K562 (cell line): ENCODE data around the gene NPY5R.

Experiments
- CHD1 ChIP-seq: fragments of 200-600 bp; sonication (generic); IDR thresholded peaks from one replicate; pipeline ENCODE4 v1.6.1; 2012; ENCODE audit warnings: mild to moderate bottlenecking, moderate library complexity, low read length, inconsistent platforms
- MXI1 ChIP-seq: IDR thresholded peaks from 2 replicates; pipeline ENCODE4 v1.6.1; 2011; ENCODE audit warnings: low read depth, mild to moderate bottlenecking, improper control_type of control experiment, low read length
- NFYB ChIP-seq: IDR thresholded peaks from 2 replicates; pipeline ENCODE4 v1.6.1; 2011; ENCODE audit warnings: mild to moderate bottlenecking, moderate library complexity; ENCODE audit not compliant: insufficient read length; ENCODE audit errors: extremely low read depth
- TRIM28 ChIP-seq: fragments of 450-650 bp; IDR thresholded peaks from 2 replicates; pipeline ENCODE4 v1.6.1; 2017

DNA sequence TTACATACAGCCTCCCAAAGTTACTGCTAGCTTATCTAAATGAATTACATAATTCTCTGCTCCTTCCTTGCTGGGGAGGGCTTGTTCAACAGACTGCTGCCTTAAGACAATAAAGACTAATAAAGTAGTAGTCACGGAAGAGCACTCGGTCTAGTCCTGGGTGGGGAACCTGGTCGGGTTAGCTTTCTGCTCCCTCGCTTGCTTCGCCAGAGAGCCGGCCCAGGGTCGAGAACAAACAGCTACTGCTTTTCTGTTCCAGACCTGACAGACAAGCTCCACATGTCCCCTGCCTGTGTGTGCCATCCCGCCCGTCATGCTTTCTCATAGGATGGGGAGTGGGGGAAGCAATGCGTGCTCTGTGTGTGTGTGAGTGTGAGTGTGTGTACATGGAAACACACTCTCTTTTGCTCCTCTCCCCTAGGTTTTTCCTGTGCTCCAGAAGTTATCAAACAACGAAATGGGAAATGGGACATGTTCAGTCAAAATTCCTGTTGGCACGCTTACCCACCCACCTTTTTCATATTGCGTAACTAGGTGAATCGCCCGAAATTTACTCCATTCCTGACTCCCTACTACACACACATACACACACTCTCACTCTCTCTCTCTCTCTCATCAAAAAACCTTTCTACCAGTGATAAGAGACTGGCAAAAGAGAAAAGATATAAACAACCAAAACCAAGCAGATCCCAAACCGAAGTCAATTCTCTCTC is 12.6 kb upstream of the NPY5R start:
- no peak for TF ChIP-seq NFYB
- no peak for TF ChIP-seq TRIM28
- TF ChIP-seq CHD1, result no peak
- no peak for TF ChIP-seq MXI1
